ENCODE data around the gene LAYN. TPM values are rescaled to one million over a fixed set of nuclear protein-coding genes. Genes with fewer than 3 reads are reported as not detected.
A peak's percentile ranks its signal among the peaks of the same experiment; 100 is the strongest.

LAYN gene
- total and polyA plus RNA-seq, 2 of the 13 experiments (the other 11 are each of a cell fraction or from before 2014, with no cell fraction given) = 0.17 TPM; not detected in 1

DNA sequence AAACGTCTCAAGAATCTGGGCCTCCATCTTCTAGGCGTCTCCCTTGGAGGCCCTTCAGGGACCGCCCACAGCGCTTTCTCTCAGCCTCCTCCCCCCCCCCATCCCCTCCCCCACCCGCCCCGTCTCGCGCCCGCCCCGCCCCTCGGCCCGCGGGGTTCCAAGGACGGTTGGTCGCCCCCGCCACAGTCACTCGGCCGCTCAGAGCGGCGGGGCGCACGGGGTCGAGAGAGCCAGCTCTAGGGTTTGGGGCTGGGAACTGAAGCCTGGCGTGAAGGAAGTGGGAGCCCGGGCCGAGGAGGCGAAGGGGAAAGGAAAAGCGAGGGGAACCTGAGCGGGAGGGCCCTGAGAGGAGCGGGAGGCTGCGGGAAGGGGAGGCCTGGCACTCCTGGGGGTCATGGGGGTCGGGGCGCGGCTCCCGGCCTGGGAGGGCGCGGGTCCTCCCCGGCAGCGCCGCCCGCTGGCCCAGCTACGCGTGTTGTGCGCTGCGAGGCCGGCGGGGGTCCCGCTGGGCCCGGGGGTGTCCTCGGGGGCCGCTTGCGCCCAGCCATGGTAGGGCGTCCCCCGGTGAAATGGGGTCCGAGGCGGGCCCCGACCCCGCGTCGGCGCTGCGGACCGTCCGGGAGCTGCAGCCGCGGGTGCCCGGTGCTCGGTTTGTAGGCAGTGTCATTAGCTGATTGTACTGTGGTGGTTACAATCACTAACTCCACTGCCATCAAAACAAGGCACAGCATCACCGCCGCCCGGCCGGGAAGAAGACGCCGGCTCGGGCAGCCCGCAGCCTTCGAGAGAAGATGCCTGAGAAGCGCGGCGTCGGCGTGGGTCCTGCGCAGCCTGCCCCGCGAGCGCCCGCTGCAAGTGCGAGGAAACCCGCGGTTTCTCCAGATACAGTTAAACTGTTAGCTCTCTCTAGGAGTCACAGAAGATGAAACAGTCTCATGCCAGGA lies 28.0 kb upstream of the LAYN start, which contains the start of gene BTG4:
Gene BTG4 (minus strand): TSS at position 91 of the 944 bp plus-strand sequence. CDS start 13,610 bp downstream, outside the sequence.
- in situ Hi-C loops (cut with HindIII; ENCODE audit: extremely low pct_ligation_motif_present, low pct_unique_long_range_greater_than_20kb) = no loop called here
- FAIRE-seq = no peak

GRCh38 chr11:111513240-111513605 lies 27.3 kb upstream of the LAYN start:
- Histone ChIP-seq H2AFZ (ENCODE audit: low read length) (no peak overlapping the region), H3K27me3 (ENCODE audit: control insufficient read depth in 1 of 2, insufficient read depth in 2 of 2, low read length in 2 of 2) (peaks cover 0 to 24% of the 10 kb centered on the region in 2 experiments; a peak in 4 of 5 replicates), H3K27ac (ENCODE audit: extremely low read length, insufficient read depth, low read length) (no peak overlapping the region), H3K79me2 (ENCODE audit: insufficient read depth, low read length) (no peaks in the 10 kb centered on the region), H3K4me3 (replicated peaks in 1 of 3; ENCODE audit: insufficient read depth in 1 of 3, low read depth in 2 of 3, low read length in 3 of 3) (no peak overlapping the region), H4K20me1 (ENCODE audit: insufficient read depth, low read length) (no peaks in the 10 kb centered on the region), H3K9me3 (ENCODE audit: low read length) (no peaks in the 10 kb centered on the region), H3K9ac (ENCODE audit: insufficient read depth, low read depth, low read length) (no peak overlapping the region), H3K4me2 (ENCODE audit: low read depth, low read length) (0 out of 2 replicates have a peak overlapping the region, but pooled peaks have one; percentile 12), H3K4me1 (ENCODE audit: insufficient read depth, low read length) (peaks cover 10% of the 10 kb centered on the region; the same call in 1 of the 2 replicates), H3K36me3 (replicated peaks in 1 of 2; ENCODE audit: control insufficient read depth in 1 of 2, insufficient read depth in 2 of 2, low read length in 2 of 2) (no peaks in the 10 kb centered on the region)
- 24% methylated on average over 6 of the region's 6 CpGs for WGBS (ENCODE audit: low lambda C conversion rate)
- TF ChIP-seq ZBTB7A (CRISPR knock-in tag; IDR thresholded peaks at IDR 0.05) (no peak), PRMT3 (CRISPR knock-in tag; IDR thresholded peaks at IDR 0.05; ENCODE audit: borderline replicate concordance, low read depth) (no peak), ZBTB38 (CRISPR knock-in tag; IDR thresholded peaks at IDR 0.05) (no peak), POLR2AphosphoS2 (IDR thresholded peaks at IDR 0.05; ENCODE audit: low read depth, low read length) (no peak), TCF7 (IDR thresholded peaks at IDR 0.05; ENCODE audit: low read depth) (no peak)
- POLR2A ChIA-PET = no interaction called here
- BruUV-seq (replicated peaks) = no TSS peak
- ATAC-seq = peak; percentile 29; the same call in 1 of the 3 replicates
- in situ Hi-C loops (cut with HindIII; ENCODE audit: extremely low pct_ligation_motif_present, low pct_unique_long_range_greater_than_20kb) = no loop called here
- no peak for FAIRE-seq
- intact Hi-C loops (cut with micrococcal nuclease; ENCODE audit: unreplicated experiment) = no loop called here
- no peak for DNase-seq (ENCODE audit: low spot score)
- CTCF ChIA-PET (ENCODE audit: low intra/inter-chr PET ratio, low total read pairs) = no interaction called here

More for the DNA sequence above, 28.0 kb upstream of the LAYN start, which contains the start of gene BTG4:
- peaks cover 0 to 24% of the 10 kb centered on the region in 2 experiments for H3K27me3 ChIP-seq (ENCODE audit: control insufficient read depth in 1 of 2, insufficient read depth in 2 of 2, low read length in 2 of 2)
- H3K36me3 ChIP-seq (replicated peaks in 1 of 2; ENCODE audit: control insufficient read depth in 1 of 2, insufficient read depth in 2 of 2, low read length in 2 of 2) = no peaks in the 10 kb centered on the region
- peak; percentile 35; the same call in 2 of the 3 replicates for ATAC-seq
- intact Hi-C loops (cut with micrococcal nuclease; ENCODE audit: unreplicated experiment) = no loop called here
- H3K4me3 ChIP-seq (replicated peaks in 1 of 3; ENCODE audit: insufficient read depth in 1 of 3, low read depth in 2 of 3, low read length in 3 of 3) = no peak within 1 kb of the TSS; a peak in 1 of 6 replicates
- ChIA-PET CTCF (ENCODE audit: low intra/inter-chr PET ratio, low total read pairs) (no interaction called here), POLR2A (no interaction called here)
- no peak within 1 kb of the TSS for H3K9ac ChIP-seq (ENCODE audit: insufficient read depth, low read depth, low read length)
- no peaks in the 10 kb centered on the region for H3K79me2 ChIP-seq (ENCODE audit: insufficient read depth, low read length)
- TF ChIP-seq PHF5A (CRISPR knock-in tag; IDR thresholded peaks at IDR 0.05; ENCODE audit: low read depth, unreplicated experiment) = no peak
- TF ChIP-seq PHF8 (CRISPR knock-in tag; IDR thresholded peaks at IDR 0.05) = no peak
- no peak for TF ChIP-seq MAF1 (CRISPR knock-in tag; IDR thresholded peaks at IDR 0.05; ENCODE audit: borderline replicate concordance)
- no peak for TF ChIP-seq CHCHD3 (CRISPR knock-in tag; IDR thresholded peaks at IDR 0.05)
- TF ChIP-seq EZH2 (conservative IDR thresholded peaks at IDR 0.05; ENCODE audit: low read depth, low read length) = peak; percentile 85; the same call in 1 of the 2 replicates
- TF ChIP-seq ZSCAN12 (CRISPR knock-in tag; IDR thresholded peaks at IDR 0.05) = no peak
- no peak for TF ChIP-seq ZNF570 (CRISPR knock-in tag; IDR thresholded peaks at IDR 0.05; ENCODE audit: borderline replicate concordance)
- no peak for TF ChIP-seq ZNF768 (CRISPR knock-in tag; IDR thresholded peaks at IDR 0.05)
- TF ChIP-seq, protein P1, sequence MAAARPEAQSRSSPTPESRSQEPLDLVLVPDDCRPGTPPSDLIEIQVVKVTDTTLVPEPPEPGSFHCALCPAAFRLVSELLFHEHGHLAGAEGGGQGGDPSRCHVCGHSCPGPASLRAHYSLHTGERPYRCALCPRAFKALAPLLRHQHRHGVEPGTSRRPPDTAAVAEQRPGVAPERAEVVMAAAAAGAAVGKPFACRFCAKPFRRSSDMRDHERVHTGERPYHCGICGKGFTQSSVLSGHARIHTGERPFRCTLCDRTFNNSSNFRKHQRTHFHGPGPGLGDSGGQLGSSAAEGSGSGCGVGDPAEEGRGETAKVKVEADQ (CRISPR knock-in tag; IDR thresholded peaks at IDR 0.05; ENCODE audit: borderline replicate concordance) = no peak
- H3K4me1 ChIP-seq (ENCODE audit: insufficient read depth, low read length) = peaks cover 10% of the 10 kb centered on the region; the same call in 1 of the 2 replicates
- DNase-seq (ENCODE audit: low spot score) = no peak
- no peak within 1 kb of the TSS for H3K27ac ChIP-seq (ENCODE audit: extremely low read length, insufficient read depth, low read length)
- BruUV-seq (replicated peaks) = no TSS peak
- H3K9me3 ChIP-seq (ENCODE audit: low read length) = no peaks in the 10 kb centered on the region
- WGBS (ENCODE audit: low lambda C conversion rate) = 48% methylated on average over 56 of the region's 90 CpGs
- H3K4me2 ChIP-seq (ENCODE audit: low read depth, low read length) = peak within 1 kb of the TSS; percentile 12; the same call in 1 of the 2 replicates
- no peaks in the 10 kb centered on the region for H4K20me1 ChIP-seq (ENCODE audit: insufficient read depth, low read length)
- H2AFZ ChIP-seq (ENCODE audit: low read length) = no peak within 1 kb of the TSS
